Measurements from ENCODE around the gene LRP2BP. TPM values are rescaled to one million over a fixed set of nuclear protein-coding genes. Genes with fewer than 3 reads are reported as not detected.

The LRP2BP gene
- total RNA-seq, 1 experiment from 2014 or later = 0.33 TPM

DNA sequence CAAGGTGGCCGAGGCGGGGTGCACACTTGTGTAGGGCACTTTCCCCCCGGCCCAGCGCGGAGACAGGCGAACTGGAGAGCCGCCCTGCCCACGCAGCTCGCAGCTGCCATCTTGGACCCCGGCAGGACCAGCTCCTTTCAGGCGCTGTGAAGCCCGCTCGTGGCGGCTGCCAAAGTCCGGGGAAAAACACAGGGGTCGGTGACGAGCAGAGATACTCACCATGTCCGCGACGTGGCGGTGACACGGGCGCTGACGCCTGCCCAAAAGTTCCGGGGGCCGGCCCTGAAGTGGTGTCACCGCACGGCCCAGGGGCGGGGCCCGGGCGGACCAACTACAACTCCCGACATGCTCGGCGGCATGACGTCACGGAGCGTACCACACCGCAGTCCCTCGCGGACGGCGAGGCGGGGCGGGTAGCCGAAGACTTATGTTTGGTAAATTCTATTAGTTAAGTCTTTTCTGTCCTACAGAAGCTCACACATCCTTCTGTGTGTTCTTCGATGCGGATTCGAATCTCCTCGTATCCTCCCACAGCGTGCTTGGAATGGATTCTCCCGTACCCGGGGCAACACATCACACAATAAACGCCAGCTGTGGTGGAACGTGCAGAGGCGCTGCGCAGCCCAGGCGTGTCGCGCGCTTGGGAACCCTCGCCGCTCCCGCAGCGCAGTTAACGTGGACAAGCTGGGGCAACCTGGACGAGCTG, 30.1 kb upstream of the LRP2BP start, which contains the start of gene UFSP2 (continued):
- TF ChIP-seq, protein P1, sequence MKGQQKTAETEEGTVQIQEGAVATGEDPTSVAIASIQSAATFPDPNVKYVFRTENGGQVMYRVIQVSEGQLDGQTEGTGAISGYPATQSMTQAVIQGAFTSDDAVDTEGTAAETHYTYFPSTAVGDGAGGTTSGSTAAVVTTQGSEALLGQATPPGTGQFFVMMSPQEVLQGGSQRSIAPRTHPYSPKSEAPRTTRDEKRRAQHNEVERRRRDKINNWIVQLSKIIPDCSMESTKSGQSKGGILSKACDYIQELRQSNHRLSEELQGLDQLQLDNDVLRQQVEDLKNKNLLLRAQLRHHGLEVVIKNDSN (CRISPR knock-in tag; IDR thresholded peaks at IDR 0.05) = 0 out of 2 replicates have a peak, but pooled peaks have one; percentile 48
- TF ChIP-seq, protein P2, sequence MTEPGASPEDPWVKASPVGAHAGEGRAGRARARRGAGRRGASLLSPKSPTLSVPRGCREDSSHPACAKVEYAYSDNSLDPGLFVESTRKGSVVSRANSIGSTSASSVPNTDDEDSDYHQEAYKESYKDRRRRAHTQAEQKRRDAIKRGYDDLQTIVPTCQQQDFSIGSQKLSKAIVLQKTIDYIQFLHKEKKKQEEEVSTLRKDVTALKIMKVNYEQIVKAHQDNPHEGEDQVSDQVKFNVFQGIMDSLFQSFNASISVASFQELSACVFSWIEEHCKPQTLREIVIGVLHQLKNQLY (CRISPR knock-in tag; IDR thresholded peaks at IDR 0.05) = 0 out of 2 replicates have a peak, but pooled peaks have one; percentile 67
- TF ChIP-seq, protein P3, sequence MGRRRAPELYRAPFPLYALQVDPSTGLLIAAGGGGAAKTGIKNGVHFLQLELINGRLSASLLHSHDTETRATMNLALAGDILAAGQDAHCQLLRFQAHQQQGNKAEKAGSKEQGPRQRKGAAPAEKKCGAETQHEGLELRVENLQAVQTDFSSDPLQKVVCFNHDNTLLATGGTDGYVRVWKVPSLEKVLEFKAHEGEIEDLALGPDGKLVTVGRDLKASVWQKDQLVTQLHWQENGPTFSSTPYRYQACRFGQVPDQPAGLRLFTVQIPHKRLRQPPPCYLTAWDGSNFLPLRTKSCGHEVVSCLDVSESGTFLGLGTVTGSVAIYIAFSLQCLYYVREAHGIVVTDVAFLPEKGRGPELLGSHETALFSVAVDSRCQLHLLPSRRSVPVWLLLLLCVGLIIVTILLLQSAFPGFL (CRISPR knock-in tag; IDR thresholded peaks at IDR 0.05; ENCODE audit: borderline replicate concordance) = no peak
- TF ChIP-seq JAZF1 (CRISPR knock-in tag; IDR thresholded peaks at IDR 0.05) = no peak
- no peak for TF ChIP-seq ZNF532 (CRISPR knock-in tag; IDR thresholded peaks at IDR 0.05; ENCODE audit: borderline replicate concordance)
- no peak for TF ChIP-seq E2F1 (CRISPR knock-in tag; IDR thresholded peaks at IDR 0.05)
- no peak for TF ChIP-seq SMAD4 (CRISPR knock-in tag; IDR thresholded peaks at IDR 0.05)
- no peak for TF ChIP-seq TCF7 (CRISPR knock-in tag; IDR thresholded peaks at IDR 0.05; ENCODE audit: low read depth)
- TF ChIP-seq, protein P4, sequence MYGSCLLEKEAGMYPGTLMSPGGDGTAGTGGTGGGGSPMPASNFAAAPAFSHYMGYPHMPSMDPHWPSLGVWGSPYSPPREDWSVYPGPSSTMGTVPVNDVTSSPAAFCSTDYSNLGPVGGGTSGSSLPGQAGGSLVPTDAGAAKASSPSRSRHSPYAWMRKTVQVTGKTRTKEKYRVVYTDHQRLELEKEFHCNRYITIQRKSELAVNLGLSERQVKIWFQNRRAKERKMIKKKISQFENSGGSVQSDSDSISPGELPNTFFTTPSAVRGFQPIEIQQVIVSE (CRISPR knock-in tag; IDR thresholded peaks at IDR 0.05; ENCODE audit: borderline replicate concordance) = no peak
- TF ChIP-seq GABPB1 (CRISPR knock-in tag; IDR thresholded peaks at IDR 0.05) = no peak; the same call in none of the 2 replicates
- no peak for TF ChIP-seq ZNF232 (CRISPR knock-in tag; IDR thresholded peaks at IDR 0.05)
- TF ChIP-seq, protein P5, sequence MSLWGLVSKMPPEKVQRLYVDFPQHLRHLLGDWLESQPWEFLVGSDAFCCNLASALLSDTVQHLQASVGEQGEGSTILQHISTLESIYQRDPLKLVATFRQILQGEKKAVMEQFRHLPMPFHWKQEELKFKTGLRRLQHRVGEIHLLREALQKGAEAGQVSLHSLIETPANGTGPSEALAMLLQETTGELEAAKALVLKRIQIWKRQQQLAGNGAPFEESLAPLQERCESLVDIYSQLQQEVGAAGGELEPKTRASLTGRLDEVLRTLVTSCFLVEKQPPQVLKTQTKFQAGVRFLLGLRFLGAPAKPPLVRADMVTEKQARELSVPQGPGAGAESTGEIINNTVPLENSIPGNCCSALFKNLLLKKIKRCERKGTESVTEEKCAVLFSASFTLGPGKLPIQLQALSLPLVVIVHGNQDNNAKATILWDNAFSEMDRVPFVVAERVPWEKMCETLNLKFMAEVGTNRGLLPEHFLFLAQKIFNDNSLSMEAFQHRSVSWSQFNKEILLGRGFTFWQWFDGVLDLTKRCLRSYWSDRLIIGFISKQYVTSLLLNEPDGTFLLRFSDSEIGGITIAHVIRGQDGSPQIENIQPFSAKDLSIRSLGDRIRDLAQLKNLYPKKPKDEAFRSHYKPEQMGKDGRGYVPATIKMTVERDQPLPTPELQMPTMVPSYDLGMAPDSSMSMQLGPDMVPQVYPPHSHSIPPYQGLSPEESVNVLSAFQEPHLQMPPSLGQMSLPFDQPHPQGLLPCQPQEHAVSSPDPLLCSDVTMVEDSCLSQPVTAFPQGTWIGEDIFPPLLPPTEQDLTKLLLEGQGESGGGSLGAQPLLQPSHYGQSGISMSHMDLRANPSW (CRISPR knock-in tag; conservative IDR thresholded peaks at IDR 0.05; ENCODE audit: low read depth) = no peak
- TF ChIP-seq KAT7 (CRISPR knock-in tag; IDR thresholded peaks at IDR 0.05; ENCODE audit: borderline replicate concordance) = no peak
- peak; percentile 62; the same call in 1 of the 2 replicates for TF ChIP-seq TEAD1 (CRISPR knock-in tag; IDR thresholded peaks at IDR 0.05)
- no peak for TF ChIP-seq PRRX2 (CRISPR knock-in tag; IDR thresholded peaks at IDR 0.05)
- peak; percentile 91 for TF ChIP-seq FOXK1 (CRISPR knock-in tag; IDR thresholded peaks at IDR 0.05)
- no peak for TF ChIP-seq HMGA2 (CRISPR knock-in tag; IDR thresholded peaks at IDR 0.05)
- TF ChIP-seq, protein P6, sequence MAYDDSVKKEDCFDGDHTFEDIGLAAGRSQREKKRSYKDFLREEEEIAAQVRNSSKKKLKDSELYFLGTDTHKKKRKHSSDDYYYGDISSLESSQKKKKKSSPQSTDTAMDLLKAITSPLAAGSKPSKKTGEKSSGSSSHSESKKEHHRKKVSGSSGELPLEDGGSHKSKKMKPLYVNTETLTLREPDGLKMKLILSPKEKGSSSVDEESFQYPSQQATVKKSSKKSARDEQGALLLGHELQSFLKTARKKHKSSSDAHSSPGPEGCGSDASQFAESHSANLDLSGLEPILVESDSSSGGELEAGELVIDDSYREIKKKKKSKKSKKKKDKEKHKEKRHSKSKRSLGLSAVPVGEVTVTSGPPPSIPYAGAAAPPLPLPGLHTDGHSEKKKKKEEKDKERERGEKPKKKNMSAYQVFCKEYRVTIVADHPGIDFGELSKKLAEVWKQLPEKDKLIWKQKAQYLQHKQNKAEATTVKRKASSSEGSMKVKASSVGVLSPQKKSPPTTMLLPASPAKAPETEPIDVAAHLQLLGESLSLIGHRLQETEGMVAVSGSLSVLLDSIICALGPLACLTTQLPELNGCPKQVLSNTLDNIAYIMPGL (CRISPR knock-in tag; IDR thresholded peaks at IDR 0.05) = peak; percentile 57; the same call in 1 of the 2 replicates
- no peak for TF ChIP-seq ZNF263 (CRISPR knock-in tag; IDR thresholded peaks at IDR 0.05; ENCODE audit: low read depth)
- TF ChIP-seq SP1 (CRISPR knock-in tag; conservative IDR thresholded peaks at IDR 0.05) = peak; percentile 83
- TF ChIP-seq ZNF671 (CRISPR knock-in tag; IDR thresholded peaks at IDR 0.05) = no peak
- TF ChIP-seq, protein P7, sequence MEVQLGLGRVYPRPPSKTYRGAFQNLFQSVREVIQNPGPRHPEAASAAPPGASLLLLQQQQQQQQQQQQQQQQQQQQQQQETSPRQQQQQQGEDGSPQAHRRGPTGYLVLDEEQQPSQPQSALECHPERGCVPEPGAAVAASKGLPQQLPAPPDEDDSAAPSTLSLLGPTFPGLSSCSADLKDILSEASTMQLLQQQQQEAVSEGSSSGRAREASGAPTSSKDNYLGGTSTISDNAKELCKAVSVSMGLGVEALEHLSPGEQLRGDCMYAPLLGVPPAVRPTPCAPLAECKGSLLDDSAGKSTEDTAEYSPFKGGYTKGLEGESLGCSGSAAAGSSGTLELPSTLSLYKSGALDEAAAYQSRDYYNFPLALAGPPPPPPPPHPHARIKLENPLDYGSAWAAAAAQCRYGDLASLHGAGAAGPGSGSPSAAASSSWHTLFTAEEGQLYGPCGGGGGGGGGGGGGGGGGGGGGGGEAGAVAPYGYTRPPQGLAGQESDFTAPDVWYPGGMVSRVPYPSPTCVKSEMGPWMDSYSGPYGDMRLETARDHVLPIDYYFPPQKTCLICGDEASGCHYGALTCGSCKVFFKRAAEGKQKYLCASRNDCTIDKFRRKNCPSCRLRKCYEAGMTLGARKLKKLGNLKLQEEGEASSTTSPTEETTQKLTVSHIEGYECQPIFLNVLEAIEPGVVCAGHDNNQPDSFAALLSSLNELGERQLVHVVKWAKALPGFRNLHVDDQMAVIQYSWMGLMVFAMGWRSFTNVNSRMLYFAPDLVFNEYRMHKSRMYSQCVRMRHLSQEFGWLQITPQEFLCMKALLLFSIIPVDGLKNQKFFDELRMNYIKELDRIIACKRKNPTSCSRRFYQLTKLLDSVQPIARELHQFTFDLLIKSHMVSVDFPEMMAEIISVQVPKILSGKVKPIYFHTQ (CRISPR knock-in tag; IDR thresholded peaks at IDR 0.05) = no peak

Data from WTC11 (cell line).